Heart left ventricle (tissue), 13 donors: ENCODE data around the gene SLC16A5.

Experiments
- CTCF ChIP-seq, 12 donors: fragments of 200-600 bp; sonication (generic) in 4 of 12; IDR thresholded peaks; one replicate each; pipeline versions ENCODE4 v1.5.0 to v1.8.0; 2018 to 2022; ENCODE audit warnings: antibody characterized with exemption in 12 of 12, mild to moderate bottlenecking in 5 of 12
- POLR2A ChIP-seq, 2 donors: fragments of 450-650 bp; IDR thresholded peaks; one replicate each; pipeline ENCODE4 v1.6.1; 2017; ENCODE audit warnings: antibody characterized with exemption in 2 of 2, mild to moderate bottlenecking in 2 of 2, moderate library complexity in 2 of 2
- donor health status: ischemic (EF 13 %, LVEDD 7.1; RV severe dilation, severe dysfunction).
- donor health status: DM: no; HTN: yes; CAD: no.
- donor health status: DM: no; HTN: no; CAD: no.
- donor health status: ischemic (EF 25% LVEDD 6.9; RV normal size, moderate dysfunction).
- donor health status: ischemic (EF 25% LVEDD 5.7; RV mildly dilated, moderate dysfunction).
- donor health status: ischemic (EF 35%, LVEDD 5.7; RV mildly dilated, moderate dysfunction).
- donor health status: nonischemic (EF 11% LVEDD 7.7; RV severe dilation, severe dysfunction).
- donor health status: DM: yes; HTN: yes; CAD: no.
- donor health status: PGD.
- donor health status: ischemic (EF 29% LVEDD 5.4; RV normal size, mild dysfunction).
- donor health status: nonischemic (EF 23%, LVEDD 6.1; RV moderate dilation, normal function).

- TF ChIP-seq CTCF (IDR thresholded peaks at IDR 0.05) (no peak), POLR2A (IDR thresholded peaks at IDR 0.05) (no peak)
These were observed 11.1 kb downstream of the SLC16A5 start for GRCh38 chr17:75098861-75099260.
